Activated CD8-positive, alpha-beta T cell treated with anti-CD3 and anti-CD28 coated beads for 36 hours (primary cell): ENCODE measurements around the gene DPAGT1. TPM values are rescaled to one million over a fixed set of nuclear protein-coding genes. Genes with fewer than 3 reads are reported as not detected.

Experiments
- ATAC-seq: fragments of 200-7000 bp; cut with Tn5 transposase; one replicate; pipeline ENCODE4 v1.10.0; 2021; ENCODE audit warnings: mild to moderate bottlenecking, moderate library complexity
- CTCF ChIA-PET: fragments of 350-600 bp; sonication (Branson Sonifier 250); formaldehyde crosslinking; loops from one replicate; lab custom pipeline; 2021; ENCODE audit warnings: antibody characterized with exemption; lab: Charles Lee
- POLR2A ChIA-PET: fragments of 350-600 bp; sonication (Branson Sonifier 250); formaldehyde crosslinking; loops from one replicate; lab custom pipeline; 2021; ENCODE audit warnings: antibody characterized with exemption; lab: Charles Lee
- DNase-seq: peaks from one replicate; pipeline ENCODE4 v3.0.0-alpha.2; 2020
- H3K27ac Mint-ChIP-seq: one replicate; pipeline ENCODE4 v1.8.0; 2021; ENCODE audit warnings: mild to moderate bottlenecking, mixed read lengths
- H3K27me3 Mint-ChIP-seq: one replicate; pipeline ENCODE4 v1.8.0; 2021; ENCODE audit warnings: mixed read lengths
- H3K36me3 Mint-ChIP-seq: one replicate; pipeline ENCODE4 v1.8.0; 2021; ENCODE audit warnings: low read depth, mixed read lengths
- H3K4me1 Mint-ChIP-seq: one replicate; pipeline ENCODE4 v1.8.0; 2021; ENCODE audit warnings: low read depth, mixed read lengths
- H3K4me3 Mint-ChIP-seq: one replicate; pipeline ENCODE4 v1.8.0; 2021; ENCODE audit warnings: mild to moderate bottlenecking, moderate library complexity, mixed read lengths
- H3K9me3 Mint-ChIP-seq: one replicate; pipeline ENCODE4 v1.8.0; 2021; ENCODE audit warnings: mixed read lengths
- intact Hi-C: fragments of 100-400 bp; cut with micrococcal nuclease; formaldehyde crosslinking; loops from one replicate; pipeline ENCODE4 v1.10.0; 2022
- total RNA-seq, 2 experiments: library from RNA; stranded (reverse); gene quantifications; one replicate each; pipeline ENCODE4 v1.2.3, GENCODE V29; 2021
- TF ChIP-seq, protein P1 (sequence below): fragments of 200-600 bp; IDR thresholded peaks from one replicate; pipeline ENCODE4 v1.8.0; 2022; ENCODE audit warnings: antibody characterized with exemption, mild to moderate bottlenecking

Gene DPAGT1
- total RNA-seq, 2 experiments from 2014 or later: 51.1 to 52.2 TPM

DNA sequence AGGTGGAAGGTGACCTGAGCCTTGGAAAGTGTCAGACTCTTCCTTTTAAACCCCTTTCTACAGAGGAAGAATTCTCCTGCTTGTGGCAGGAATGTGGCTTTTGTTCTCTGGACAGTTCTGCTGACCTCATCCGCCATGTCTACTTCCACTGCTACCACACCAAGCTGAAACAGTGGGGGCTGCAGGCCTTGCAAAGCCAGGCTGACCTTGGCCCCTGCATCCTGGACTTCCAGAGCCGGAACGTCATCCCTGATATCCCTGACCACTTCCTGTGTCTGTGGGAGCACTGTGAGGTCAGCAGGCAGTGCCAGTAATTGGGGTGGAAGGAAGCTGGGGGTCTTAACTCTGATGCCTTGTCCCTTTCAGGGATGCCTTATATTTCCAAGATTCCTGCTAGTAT, 29.0 kb upstream of the DPAGT1 start:
- DNase-seq (no peak), ATAC-seq (no peak)
- H3K27me3 Mint-ChIP-seq: no peaks in the 10 kb centered on the region
- H3K36me3 Mint-ChIP-seq: peaks cover 31% of the 10 kb centered on the region
- no peak overlapping the region for H3K4me3 Mint-ChIP-seq
- intact Hi-C loops: no loop called here
- ChIA-PET POLR2A (no interaction called here), CTCF (interaction anchor here (0.6 kb wide), 1 partner anchor 66 kb away, joined by 3 read pairs; no protein-coding TSS in a partner anchor)
- no peak overlapping the region for H3K27ac Mint-ChIP-seq
- no peaks in the 10 kb centered on the region for H3K9me3 Mint-ChIP-seq
- TF ChIP-seq, protein P1, sequence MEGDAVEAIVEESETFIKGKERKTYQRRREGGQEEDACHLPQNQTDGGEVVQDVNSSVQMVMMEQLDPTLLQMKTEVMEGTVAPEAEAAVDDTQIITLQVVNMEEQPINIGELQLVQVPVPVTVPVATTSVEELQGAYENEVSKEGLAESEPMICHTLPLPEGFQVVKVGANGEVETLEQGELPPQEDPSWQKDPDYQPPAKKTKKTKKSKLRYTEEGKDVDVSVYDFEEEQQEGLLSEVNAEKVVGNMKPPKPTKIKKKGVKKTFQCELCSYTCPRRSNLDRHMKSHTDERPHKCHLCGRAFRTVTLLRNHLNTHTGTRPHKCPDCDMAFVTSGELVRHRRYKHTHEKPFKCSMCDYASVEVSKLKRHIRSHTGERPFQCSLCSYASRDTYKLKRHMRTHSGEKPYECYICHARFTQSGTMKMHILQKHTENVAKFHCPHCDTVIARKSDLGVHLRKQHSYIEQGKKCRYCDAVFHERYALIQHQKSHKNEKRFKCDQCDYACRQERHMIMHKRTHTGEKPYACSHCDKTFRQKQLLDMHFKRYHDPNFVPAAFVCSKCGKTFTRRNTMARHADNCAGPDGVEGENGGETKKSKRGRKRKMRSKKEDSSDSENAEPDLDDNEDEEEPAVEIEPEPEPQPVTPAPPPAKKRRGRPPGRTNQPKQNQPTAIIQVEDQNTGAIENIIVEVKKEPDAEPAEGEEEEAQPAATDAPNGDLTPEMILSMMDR: no peak
- H3K4me1 Mint-ChIP-seq: peaks cover 11% of the 10 kb centered on the region

DNA sequence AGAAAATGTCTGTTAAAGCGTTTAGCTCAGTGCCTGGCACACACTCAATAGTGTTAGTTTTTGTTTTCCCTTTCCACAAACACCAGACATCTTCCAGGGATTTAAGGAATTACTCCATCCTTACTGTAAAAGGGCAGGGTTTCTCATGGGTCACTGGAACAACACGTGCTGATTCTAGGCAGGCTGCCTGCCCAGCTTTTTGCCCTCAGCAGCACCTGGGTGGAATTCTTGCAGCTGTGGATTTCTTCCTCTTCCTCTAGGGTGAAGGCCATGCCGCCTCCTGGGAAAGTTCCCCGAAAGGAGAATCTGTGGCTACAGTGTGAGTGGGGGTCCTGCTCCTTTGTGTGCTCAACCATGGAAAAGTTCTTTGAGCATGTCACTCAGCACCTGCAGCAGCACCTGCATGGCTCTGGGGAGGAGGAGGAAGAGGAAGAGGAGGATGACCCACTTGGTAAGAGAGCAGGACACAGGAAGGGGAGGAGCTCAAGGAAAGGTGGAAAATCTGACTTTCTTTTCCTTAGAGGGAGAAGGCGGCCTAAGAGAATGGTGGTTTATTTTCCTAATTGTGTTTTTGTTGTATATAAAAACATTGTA, 25.1 kb upstream of the DPAGT1 start:
- ChIA-PET POLR2A (interaction anchor here (0.8 to 1.5 kb wide), 3 partner anchors 16 to 34 kb away, joined by 3 to 5 read pairs (median 3); no protein-coding TSS in a partner anchor), CTCF (interaction anchor here (0.9 to 2.0 kb wide), 6 partner anchors 12 to 95 kb away, joined by 3 to 6 read pairs (median 3); partner anchors contain the start of gene NLRX1)
- ATAC-seq: no peak
- Mint-ChIP-seq H3K27me3 (no peaks in the 10 kb centered on the region), H3K36me3 (peaks cover 28% of the 10 kb centered on the region), H3K4me1 (peaks cover 30% of the 10 kb centered on the region), H3K9me3 (no peaks in the 10 kb centered on the region), H3K4me3 (no peak overlapping the region), H3K27ac (peak overlapping the region; percentile 53)
- no peak for DNase-seq
- intact Hi-C loops: no loop called here
- TF ChIP-seq, protein P1: no peak

DNA sequence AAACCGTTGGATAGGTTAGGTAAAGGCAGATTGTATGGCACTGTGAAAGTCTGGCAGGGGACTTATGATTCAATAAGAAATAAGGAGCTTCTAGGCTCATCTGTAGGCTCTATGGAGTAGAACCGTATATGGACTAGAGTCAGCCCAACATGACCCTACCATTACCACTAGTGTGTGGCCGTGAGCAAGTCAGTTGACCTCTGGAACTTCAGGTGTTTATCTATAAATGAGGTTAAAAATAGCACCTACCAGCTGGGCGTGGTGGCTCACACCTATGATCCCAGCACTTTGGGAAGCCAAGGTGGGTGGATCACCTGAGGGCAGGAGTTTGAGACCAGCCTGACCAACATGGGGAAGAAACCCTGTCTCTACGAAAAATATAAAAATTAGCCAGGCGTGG, 24.2 kb upstream of the DPAGT1 start:
- no peaks in the 10 kb centered on the region for H3K9me3 Mint-ChIP-seq

DNA sequence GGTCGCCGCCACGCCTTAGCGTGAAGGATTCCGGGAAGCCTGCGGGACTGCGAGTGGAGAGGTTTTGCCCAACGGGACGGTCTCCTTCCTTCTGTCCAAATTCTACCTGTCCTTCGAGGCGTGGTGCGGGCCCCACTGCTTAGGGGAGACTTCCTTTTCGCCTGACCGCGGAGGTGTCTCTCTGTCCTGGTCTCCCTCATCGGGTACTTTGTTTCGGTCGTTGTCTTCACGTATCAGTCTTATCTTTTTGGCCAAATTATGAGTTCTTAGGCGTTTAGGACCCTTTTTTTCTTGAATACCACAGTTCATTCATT, 20.1 kb upstream of the DPAGT1 start:
- DNase-seq (no peak), ATAC-seq (peak; percentile 2)
- no peaks in the 10 kb centered on the region for H3K27me3 Mint-ChIP-seq
- no peaks in the 10 kb centered on the region for H3K9me3 Mint-ChIP-seq
- intact Hi-C loops: no loop called here
- H3K27ac Mint-ChIP-seq: peak overlapping the region; percentile 82
- H3K4me3 Mint-ChIP-seq: peak overlapping the region; percentile 93
- ChIA-PET POLR2A (interaction anchor here (0.7 to 6.2 kb wide), 9 partner anchors 11 to 91 kb away, joined by 3 to 46 read pairs (median 3); partner anchors contain the start of genes C2CD2L and SLC37A4), CTCF (interaction anchor here (0.5 to 2.2 kb wide), 7 partner anchors 12 to 75 kb away, joined by 3 to 7 read pairs (median 4); no protein-coding TSS in a partner anchor)
- TF ChIP-seq, protein P1: no peak
- peaks cover 18% of the 10 kb centered on the region for H3K36me3 Mint-ChIP-seq
- H3K4me1 Mint-ChIP-seq: peaks cover 33% of the 10 kb centered on the region

More for the DNA sequence above, 24.2 kb upstream of the DPAGT1 start:
- intact Hi-C loops: no loop called here
- Mint-ChIP-seq H3K36me3 (peaks cover 21% of the 10 kb centered on the region), H3K4me3 (no peak overlapping the region), H3K27me3 (no peaks in the 10 kb centered on the region), H3K27ac (no peak overlapping the region), H3K4me1 (peaks cover 32% of the 10 kb centered on the region)
- no peak for DNase-seq
- ChIA-PET CTCF (interaction anchor here (0.9 to 2.0 kb wide), 3 partner anchors 13 to 80 kb away, joined by 3 to 6 read pairs (median 4); no protein-coding TSS in a partner anchor), POLR2A (interaction anchor here (0.8 to 1.5 kb wide), 2 partner anchors 17 to 19 kb away, joined by 3 to 5 read pairs; no protein-coding TSS in a partner anchor)
- no peak for ATAC-seq
- TF ChIP-seq, protein P1: no peak
